Lower leg skin (tissue), 3 donors: ENCODE results near the gene SMARCE1.

Experiments
- CTCF ChIP-seq, 3 donors: fragments of 450-650 bp; IDR thresholded peaks; one replicate each; pipeline ENCODE4 v1.5.1; 2016; ENCODE audit warnings: antibody characterized with exemption in 3 of 3, mild to moderate bottlenecking in 3 of 3, moderate library complexity in 2 of 3
- POLR2A ChIP-seq, 2 donors: fragments of 450-650 bp; IDR thresholded peaks; one replicate each; pipeline ENCODE4 v1.6.1; 2016 to 2017; ENCODE audit warnings: antibody characterized with exemption in 2 of 2, mild to moderate bottlenecking in 1 of 2, moderate library complexity in 1 of 2

DNA sequence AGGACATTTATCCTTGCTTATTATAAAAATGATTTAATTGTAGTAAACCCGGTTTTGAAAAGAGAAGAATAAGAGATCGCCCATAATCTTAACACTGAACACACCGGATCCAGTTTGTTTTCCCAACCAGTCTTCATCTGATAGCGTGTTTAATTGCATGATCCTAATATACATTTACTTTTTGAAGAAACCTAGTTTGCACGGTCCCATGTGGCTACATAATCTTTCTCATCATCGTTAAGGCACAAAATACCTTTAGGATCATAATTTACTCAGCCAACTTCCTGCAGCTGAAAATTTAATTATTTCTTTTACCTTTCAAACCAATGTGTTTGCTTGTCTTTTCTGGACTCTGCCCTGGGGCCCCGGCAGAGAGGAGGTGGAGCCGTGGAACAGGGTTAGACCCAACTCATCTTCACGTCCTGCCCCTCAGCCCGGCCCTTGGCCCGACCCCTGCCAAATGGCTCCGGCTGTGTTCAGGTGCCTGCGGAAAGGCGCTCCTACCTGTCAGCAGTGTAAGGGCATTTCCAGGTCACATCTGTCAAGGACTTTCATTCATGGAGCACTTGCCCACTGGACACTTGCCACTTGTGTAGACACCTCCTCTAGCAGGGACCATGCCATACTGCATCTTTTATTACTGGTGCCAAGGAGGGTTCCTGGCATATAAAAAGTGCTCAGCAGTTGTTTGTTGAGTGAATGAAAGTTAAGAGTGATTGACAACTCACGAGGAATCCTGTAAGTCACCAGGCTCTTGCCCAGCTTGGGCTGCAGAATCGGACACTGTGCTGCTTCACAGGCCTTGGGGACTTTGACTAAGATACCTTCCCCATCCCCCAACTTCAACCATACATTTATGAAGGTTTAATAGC is 28.6 kb downstream of the SMARCE1 start:
- TF ChIP-seq CTCF (IDR thresholded peaks at IDR 0.05): no peak
- no peak for TF ChIP-seq POLR2A (IDR thresholded peaks at IDR 0.05)
